Bronchial epithelial cell (primary cell): ENCODE results near the gene RPL27A. TPM values are rescaled to one million over a fixed set of nuclear protein-coding genes. Genes with fewer than 3 reads are reported as not detected.

Experiments
- DNase-seq: peaks from one replicate; pipeline ENCODE4 v3.0.0-alpha.2; 2010; ENCODE audit warnings: low read depth
- FAIRE-seq: peaks from 2 replicates; lab custom pipeline; 2011; peaks lifted over from hg19 to GRCh38; lab: Jason Lieb, UNC
- H3K27me3 ChIP-seq: 2 replicates; pipeline ENCODE4 v1.5.1; 2011; ENCODE audit warnings: low read length; ENCODE audit not compliant: control insufficient read depth, insufficient read depth
- H3K36me3 ChIP-seq: 2 replicates; pipeline ENCODE4 v1.5.1; 2011; ENCODE audit warnings: low read length; ENCODE audit not compliant: control insufficient read depth, insufficient read depth
- H3K4me3 ChIP-seq: 2 replicates; pipeline ENCODE4 v1.5.1; 2011; ENCODE audit warnings: mild to moderate bottlenecking, low read depth, low read length, control low read depth
- total RNA-seq: library from RNA; depleted of rRNA; stranded (reverse); fragments of >200 nt; gene quantifications from 2 replicates; pipeline ENCODE4 v1.2.1, GENCODE V29; 2014
- TF ChIP-seq, protein P1 (sequence below): IDR thresholded peaks from 2 replicates; pipeline ENCODE4 v1.5.1; 2011; ENCODE audit warnings: mild to moderate bottlenecking, moderate library complexity, low read length, control low read depth, inconsistent platforms; ENCODE audit not compliant: insufficient read depth, severe bottlenecking

The RPL27A gene
- total RNA-seq, 1 donor from 2014 or later = 1,407 TPM

DNA sequence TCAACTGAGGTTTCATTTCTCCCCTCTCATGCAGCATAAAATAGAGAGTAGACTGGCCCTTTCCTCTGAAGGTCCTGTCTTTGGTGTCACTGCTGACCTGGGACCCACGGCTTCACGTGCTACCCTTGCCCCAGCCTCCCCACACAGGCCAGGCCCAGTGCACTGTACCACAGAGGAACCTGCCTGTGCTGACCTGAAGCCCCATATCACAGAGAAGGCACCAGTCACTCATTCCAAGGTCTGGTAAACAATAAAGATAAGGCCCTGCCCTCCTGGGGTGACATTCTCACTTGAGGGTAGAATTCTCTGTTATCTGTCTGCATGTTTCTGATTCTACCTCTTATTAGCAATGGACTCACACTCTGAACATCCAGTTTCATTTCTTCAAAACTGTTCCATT is 51.3 kb downstream of the RPL27A start:
- peaks cover 5% of the 10 kb centered on the region for H3K36me3 ChIP-seq
- no peak for FAIRE-seq
- DNase-seq = no peak
- H3K27me3 ChIP-seq = no peaks in the 10 kb centered on the region
- TF ChIP-seq, protein P1, sequence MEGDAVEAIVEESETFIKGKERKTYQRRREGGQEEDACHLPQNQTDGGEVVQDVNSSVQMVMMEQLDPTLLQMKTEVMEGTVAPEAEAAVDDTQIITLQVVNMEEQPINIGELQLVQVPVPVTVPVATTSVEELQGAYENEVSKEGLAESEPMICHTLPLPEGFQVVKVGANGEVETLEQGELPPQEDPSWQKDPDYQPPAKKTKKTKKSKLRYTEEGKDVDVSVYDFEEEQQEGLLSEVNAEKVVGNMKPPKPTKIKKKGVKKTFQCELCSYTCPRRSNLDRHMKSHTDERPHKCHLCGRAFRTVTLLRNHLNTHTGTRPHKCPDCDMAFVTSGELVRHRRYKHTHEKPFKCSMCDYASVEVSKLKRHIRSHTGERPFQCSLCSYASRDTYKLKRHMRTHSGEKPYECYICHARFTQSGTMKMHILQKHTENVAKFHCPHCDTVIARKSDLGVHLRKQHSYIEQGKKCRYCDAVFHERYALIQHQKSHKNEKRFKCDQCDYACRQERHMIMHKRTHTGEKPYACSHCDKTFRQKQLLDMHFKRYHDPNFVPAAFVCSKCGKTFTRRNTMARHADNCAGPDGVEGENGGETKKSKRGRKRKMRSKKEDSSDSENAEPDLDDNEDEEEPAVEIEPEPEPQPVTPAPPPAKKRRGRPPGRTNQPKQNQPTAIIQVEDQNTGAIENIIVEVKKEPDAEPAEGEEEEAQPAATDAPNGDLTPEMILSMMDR = no peak
- no peak overlapping the region for H3K4me3 ChIP-seq

DNA sequence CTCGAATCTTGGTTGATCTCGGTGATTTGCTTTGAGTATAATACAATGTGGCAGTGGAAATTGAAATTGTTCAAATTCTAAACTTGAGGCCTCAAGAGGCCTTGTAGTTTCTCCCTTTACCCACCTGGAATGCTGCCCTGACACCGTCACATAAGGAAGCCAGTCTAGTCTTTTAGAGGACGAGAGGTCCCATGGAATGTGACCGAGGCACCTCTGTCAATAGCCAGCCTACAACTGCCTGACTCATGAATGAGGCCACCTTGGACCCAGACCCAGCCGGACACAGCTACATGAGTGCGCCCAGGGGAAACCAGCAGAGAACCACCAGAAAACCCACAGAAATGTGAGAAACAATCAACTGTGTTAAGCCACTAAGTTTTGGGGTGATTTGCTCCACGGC is 52.5 kb downstream of the RPL27A start:
- H3K36me3 ChIP-seq = peaks cover 7% of the 10 kb centered on the region
- no peak for FAIRE-seq
- no peak for DNase-seq

DNA sequence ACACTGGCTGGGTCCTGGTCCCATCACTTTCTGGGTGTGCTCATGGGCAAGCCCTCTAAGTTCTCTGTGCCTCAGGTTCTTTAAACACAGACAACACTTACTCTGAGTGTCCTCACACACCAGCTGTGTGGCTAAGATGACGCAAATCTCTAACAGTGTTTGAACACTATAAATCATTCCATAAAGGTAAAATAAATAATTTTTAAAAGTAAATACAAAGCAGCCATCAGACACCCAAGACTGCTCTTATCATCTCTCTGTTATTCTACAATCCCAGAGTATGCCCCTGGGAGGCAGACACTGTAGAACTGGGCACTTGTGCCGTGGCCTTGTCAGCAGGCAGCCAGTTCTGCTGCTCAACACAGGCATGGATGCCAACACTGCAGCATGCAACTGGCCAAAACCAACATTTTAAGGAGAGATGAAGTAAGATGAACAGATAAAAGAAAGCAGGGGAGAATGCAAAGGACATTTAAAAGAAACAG is 56.8 kb downstream of the RPL27A start:
- no peak for DNase-seq
- no peak for FAIRE-seq
- Histone ChIP-seq H3K36me3 (peaks cover 4% of the 10 kb centered on the region), H3K27me3 (no peaks in the 10 kb centered on the region), H3K4me3 (no peak overlapping the region)
- TF ChIP-seq, protein P1 = no peak

More for the DNA sequence above, 52.5 kb downstream of the RPL27A start:
- H3K4me3 ChIP-seq = no peak overlapping the region
- no peaks in the 10 kb centered on the region for H3K27me3 ChIP-seq
- TF ChIP-seq, protein P1 = no peak

Other genes with a start within 250 kb of the RPL27A start
- 0.53 and 0.77 TPM in 2 replicates for gene STK33, start 88.6 kb upstream of the RPL27A start, total RNA-seq
- 4.2 and 5.4 TPM in 2 replicates for gene TRIM66, start 127 bp upstream of the RPL27A start, total RNA-seq
- gene AKIP1, start 228.4 kb downstream of the RPL27A start, total RNA-seq = 35.8 and 36.3 TPM in 2 replicates